Astrocyte (in vitro differentiated cells and primary cell): ENCODE results near the gene PIBF1.

Experiments used
- CTCF ChIP-seq: IDR thresholded peaks from 2 replicates; pipeline ENCODE4 v1.5.1; 2011; ENCODE audit warnings: low read depth, mild to moderate bottlenecking, inconsistent platforms, low read length, moderate library complexity; ENCODE audit not compliant: insufficient read depth
- EZH2 ChIP-seq: IDR thresholded peaks from 2 replicates; pipeline ENCODE4 v1.6.1; 2012; ENCODE audit warnings: mild to moderate bottlenecking, low read length, inconsistent platforms; ENCODE audit not compliant: insufficient read depth

- TF ChIP-seq CTCF (no peak), EZH2 (no peak)
These were observed 220.0 kb downstream of the PIBF1 start for GRCh38 chr13:73001971-73002370.
